H1 (cell line): ENCODE results near the gene RAD52. TPM values are rescaled to one million over a fixed set of nuclear protein-coding genes. Genes with fewer than 3 reads are reported as not detected.

Source experiments
- ATF2 ChIP-seq: IDR thresholded peaks from 2 replicates; pipeline ENCODE4 v1.6.1; 2012; ENCODE audit warnings: low read length, inconsistent platforms
- CHD7 ChIP-seq: fragments of 300-600 bp; sonication (generic); IDR thresholded peaks from 2 replicates; pipeline ENCODE4 v1.7.1; 2012; ENCODE audit warnings: low read length, moderate library complexity, mild to moderate bottlenecking, inconsistent platforms; ENCODE audit not compliant: insufficient replicate concordance
- CTBP2 ChIP-seq: IDR thresholded peaks from 2 replicates; pipeline ENCODE4 v1.7.0; 2011; ENCODE audit warnings: borderline replicate concordance, mild to moderate bottlenecking, moderate library complexity, mixed read lengths, low read length; ENCODE audit not compliant: insufficient read depth, insufficient read length
- EGR1 ChIP-seq: IDR thresholded peaks from 2 replicates; pipeline ENCODE4 v1.6.1; 2011; ENCODE audit warnings: low read depth, low read length, borderline replicate concordance
- EP300 ChIP-seq, 2 experiments: IDR thresholded peaks; 1 replicate in 1 of 2; 2 replicates in 1 of 2; pipeline ENCODE4 v1.6.1; 2011 to 2012; ENCODE audit warnings: low read depth in 2 of 2, low read length in 2 of 2, mild to moderate bottlenecking in 2 of 2, borderline replicate concordance in 1 of 2, inconsistent platforms in 1 of 2, moderate library complexity in 1 of 2
- RXRA ChIP-seq: IDR thresholded peaks from 2 replicates; pipeline ENCODE4 v1.6.1; 2011; ENCODE audit warnings: low read depth, mild to moderate bottlenecking, low read length, moderate library complexity; ENCODE audit not compliant: insufficient read depth
- SP4 ChIP-seq: IDR thresholded peaks from 2 replicates; pipeline ENCODE4 v1.6.1; 2012; ENCODE audit warnings: low read length, inconsistent platforms
- TCF12 ChIP-seq: IDR thresholded peaks from 2 replicates; pipeline ENCODE4 v1.6.1; 2011; ENCODE audit warnings: low read depth, mild to moderate bottlenecking, low read length
- polyA plus RNA-seq, 7 experiments: library from polyadenylated mRNA; depleted of rRNA in 3 of 7; stranded (reverse) in 5 of 7; unstranded in 2 of 7; fragments of >200 nt in 5 of 7; fragments of 200-250 nt in 2 of 7; gene quantifications; 1 replicate in 5 of 7; 2 replicates in 1 of 7; 4 replicates in 1 of 7; pipeline versions ENCODE4 v1.2.1 to v1.2.3, GENCODE V29; 2011 to 2013; ENCODE audit warnings: missing spikeins in 2 of 7, mixed read lengths in 2 of 7
- total RNA-seq: library from RNA; stranded (reverse); fragmentation: NEBNext Ultra II Directional; extraction: Animal tissue kit (Norgen Biotek cat#: 25700); gene quantifications from 2 replicates; pipeline ENCODE4 v1.2.1, GENCODE V29; 2021

The RAD52 gene
- total and polyA plus RNA-seq, 2 of the 8 experiments (the other 6 are each of a cell fraction or from before 2014, with no cell fraction given): 12.5 to 14.3 TPM

GRCh38 chr12:884746-885414 lies 64.6 kb downstream of the RAD52 start (continued):
- no peak for TF ChIP-seq CHD7
- TF ChIP-seq RXRA: no peak
- no peak for TF ChIP-seq EGR1
- no peak for TF ChIP-seq EP300 (IDR thresholded peaks at IDR 0.05; ENCODE audit: borderline replicate concordance in 1 of 2, low read depth in 2 of 2, low read length in 2 of 2)
- TF ChIP-seq CTBP2: no peak
- TF ChIP-seq ATF2: no peak
- no peak for TF ChIP-seq TCF12
- no peak for TF ChIP-seq SP4
